OCI-M2 (cell line): ENCODE measurements around the gene SLC38A10.

ENCODE experiments used
- DNase-seq: peaks from one replicate; lab custom pipeline; 2025; ENCODE audit not compliant: unreplicated experiment; lab: John Stamatoyannopoulos, UW

Gene SLC38A10

GRCh38 chr17:81295031-81295675 is at the start of gene SLC38A10:
SLC38A10 (minus strand) TSS chr17:81295307; CDS start chr17:81294921, 386 bp downstream.
- no peak for DNase-seq

GRCh38 chr17:81342269-81343070 is 47.4 kb upstream of the SLC38A10 start:
- DNase-seq: no peak

- DNase-seq: no peak
These were observed 46.6 kb upstream of the SLC38A10 start for GRCh38 chr17:81341516-81342268.

GRCh38 chr17:81340607-81341515 is 45.8 kb upstream of the SLC38A10 start:
- no peak for DNase-seq

DNA sequence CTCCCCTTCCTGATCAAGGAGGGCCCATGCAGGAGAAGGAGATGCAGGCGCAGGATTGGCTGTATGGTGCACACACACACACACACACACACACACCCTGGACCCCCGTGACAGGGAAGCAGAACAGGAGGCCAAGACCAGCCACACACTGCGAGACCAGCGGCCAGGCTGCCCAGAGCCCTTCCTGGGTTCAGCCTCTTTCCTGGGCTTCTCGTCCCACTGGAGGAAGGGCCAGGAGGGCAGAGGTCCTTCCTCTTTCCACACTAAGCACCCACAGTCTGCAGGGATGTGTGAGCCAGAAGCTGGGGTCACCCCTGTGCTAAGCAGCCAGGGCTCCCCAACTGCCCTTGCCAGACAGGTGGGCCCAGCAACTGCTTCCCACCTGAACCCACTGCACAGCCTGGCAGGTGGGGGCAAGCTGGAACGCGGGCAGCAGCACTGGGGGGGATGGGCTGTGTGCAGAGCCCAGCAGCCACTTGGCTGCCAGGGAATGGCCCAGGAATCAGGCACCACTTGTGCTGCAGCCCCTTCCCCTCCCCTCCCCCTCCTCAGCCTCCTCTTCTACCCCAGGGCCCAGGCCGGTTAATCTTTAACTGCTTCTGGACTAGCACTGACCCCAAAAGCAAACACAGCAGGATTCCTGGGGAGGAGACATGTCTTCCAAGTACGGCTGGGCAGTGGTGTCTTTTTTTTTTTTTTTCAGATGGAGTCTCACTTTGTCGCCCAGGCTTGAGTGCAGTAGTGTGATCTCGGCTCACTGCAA is 44.6 kb upstream of the SLC38A10 start:
- no peak for DNase-seq

DNA sequence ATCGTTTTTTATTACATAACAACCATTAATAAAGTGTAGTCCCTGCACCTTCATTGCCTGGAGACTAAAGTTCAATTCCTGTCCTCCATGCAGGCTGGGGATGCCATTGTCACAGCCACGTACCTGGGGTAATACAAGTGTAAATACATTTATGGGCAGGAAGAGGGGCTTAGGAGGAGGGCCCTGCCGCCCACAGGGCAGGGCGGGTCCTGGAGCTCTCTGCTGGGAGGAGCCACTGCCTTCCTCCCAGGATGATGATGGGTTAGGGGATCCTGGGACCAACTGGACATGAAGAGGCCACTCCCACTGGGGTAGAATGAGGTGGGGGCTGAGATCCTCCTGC is 44.1 kb upstream of the SLC38A10 start:
- DNase-seq: no peak

GRCh38 chr17:81338274-81339190 is 43.4 kb upstream of the SLC38A10 start:
- DNase-seq: no peak

DNA sequence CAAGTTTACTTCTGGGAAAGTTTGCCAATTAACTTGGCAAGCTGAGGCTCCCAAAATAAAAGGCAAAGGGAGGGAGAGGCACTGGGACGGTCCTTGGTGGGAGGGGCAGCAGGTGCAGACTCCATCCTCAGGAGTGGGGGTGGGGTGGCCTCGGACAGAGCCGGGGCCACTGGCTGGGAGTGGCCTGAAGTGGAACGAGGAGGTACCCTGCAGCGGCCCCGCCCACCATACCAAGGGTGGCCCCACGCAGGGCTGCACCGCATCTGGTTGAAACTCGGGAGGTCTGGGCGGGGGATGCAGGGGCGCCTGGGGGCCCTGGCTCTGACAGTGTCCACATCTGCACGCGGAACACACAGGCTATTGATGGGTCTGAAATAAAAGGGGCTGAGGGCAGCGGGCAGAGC is 42.4 kb upstream of the SLC38A10 start:
- no peak for DNase-seq

DNA sequence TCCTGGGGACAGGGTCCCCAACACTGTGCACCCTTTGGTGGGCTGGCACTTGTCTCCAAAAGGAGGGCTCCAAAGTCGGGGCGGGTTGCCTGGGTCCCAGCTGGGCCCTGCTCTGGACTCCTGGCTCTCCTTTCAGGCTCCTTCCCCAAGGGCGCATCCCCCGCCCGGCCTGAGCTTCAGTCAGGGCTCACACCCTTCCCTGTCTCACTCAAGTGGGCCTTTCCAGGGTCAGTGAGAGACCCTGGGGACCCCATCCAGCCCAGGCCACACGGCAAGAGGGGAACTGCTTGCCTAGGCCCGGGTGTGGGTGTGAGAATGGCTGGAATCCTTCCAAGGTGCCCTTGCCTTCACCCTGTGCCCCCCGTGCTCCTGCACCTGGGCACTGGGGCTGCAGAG is 41.8 kb upstream of the SLC38A10 start:
- DNase-seq: no peak

DNA sequence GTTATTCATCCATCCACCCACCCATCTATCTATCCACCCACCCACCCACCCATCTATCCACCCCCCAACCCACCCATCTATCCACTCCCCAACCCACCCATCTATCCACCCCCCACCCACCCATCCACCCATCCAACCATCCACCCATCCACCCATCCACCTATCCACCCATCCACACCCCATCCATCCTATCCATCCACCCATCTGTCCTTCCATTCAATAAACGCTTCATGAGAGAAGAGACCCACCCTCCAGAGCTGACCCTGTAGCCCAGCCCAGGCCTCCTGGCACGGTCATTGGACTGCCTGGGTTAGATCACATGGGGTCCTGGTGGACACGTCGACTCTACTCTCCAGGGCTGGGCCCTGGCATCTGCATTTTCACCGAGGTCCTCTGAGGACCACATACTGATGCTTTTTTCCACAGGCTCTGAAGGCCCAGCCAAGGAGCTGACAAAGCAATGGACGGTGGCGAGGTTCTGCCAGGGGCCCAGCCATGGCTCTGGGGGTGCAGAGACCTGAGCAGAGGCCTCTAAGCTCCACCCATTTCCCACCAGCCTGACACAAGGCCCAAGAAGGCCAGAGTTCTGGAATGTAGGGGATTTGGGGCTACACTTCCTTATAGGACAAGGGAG is 41.3 kb upstream of the SLC38A10 start:
- DNase-seq: no peak

GRCh38 chr17:81335773-81336157 is 40.7 kb upstream of the SLC38A10 start:
- DNase-seq: no peak

GRCh38 chr17:81334987-81335772 is 40.1 kb upstream of the SLC38A10 start:
- DNase-seq: no peak

DNA sequence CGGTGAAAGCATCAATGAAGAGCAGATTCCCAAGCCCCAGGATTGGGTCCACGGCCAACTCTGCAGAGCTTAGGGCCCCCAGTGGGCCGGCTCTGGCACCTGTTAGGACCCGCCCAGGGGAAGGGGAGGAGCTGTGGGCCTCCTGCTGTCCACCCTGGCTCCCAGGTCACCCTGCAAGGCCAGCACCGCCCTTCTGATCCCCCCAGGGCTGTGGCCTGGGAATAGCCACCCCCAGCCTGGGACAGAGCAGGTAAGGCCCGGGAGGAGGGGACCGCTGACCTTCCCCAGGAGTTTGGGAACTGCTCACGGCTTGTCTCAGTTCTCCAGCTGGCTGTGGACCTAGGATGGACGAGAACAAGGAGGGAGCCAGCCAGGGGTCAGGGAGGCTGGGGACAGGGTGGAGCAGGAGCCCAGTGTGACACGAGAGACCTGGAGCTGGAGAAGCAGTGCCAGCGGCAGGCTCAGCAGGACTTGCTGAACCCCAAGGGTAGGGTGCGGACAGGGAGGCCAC is 39.3 kb upstream of the SLC38A10 start:
- no peak for DNase-seq

GRCh38 chr17:81333616-81334368 is 38.7 kb upstream of the SLC38A10 start:
- no peak for DNase-seq

GRCh38 chr17:81332914-81333528 is 37.9 kb upstream of the SLC38A10 start:
- DNase-seq: no peak

GRCh38 chr17:81332118-81332834 is 37.2 kb upstream of the SLC38A10 start:
- no peak for DNase-seq
